SKM-1 (cell line): ENCODE results near the gene RARG.

Experiments used
- DNase-seq: peaks from one replicate; lab custom pipeline; 2025; ENCODE audit not compliant: unreplicated experiment; lab: John Stamatoyannopoulos, UW

RARG gene

DNA sequence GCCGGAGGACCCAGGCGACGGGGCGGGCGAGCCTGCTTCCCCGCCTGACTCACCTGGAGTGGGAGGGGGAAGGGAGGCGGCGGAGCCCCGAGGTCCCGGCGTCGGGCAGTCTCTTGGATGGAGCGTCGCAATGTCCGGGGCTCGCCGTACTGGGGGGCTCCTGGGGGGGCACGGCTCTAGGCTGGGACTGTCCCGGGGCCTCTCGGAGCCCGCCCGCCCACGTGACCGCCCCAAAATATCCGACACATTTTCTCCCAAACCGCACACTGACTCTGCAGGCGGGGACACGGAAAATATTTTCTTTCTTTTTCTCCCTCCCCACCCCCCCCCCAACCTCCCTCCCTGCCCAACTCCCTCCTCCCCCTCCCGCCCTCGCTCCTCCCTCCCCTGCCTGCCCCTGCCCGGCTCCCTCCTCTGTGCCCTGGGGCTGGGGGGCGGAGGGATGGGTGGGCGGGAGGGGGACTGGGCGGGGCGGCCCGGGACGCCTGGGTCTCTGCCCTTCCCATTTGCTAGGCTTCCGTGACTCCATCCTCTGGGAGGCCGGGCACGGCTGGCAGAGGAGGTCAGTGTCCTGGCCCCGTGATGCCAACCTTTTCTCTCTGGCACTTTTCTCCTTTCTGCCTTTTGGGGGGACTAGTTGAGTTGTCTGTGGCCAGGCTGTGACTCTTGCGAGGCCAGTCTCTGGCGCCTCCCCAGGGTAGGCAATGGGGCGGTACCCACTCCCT is at the start of gene RARG:
Gene RARG (minus strand): TSS at position 289 of the 725 bp plus-strand sequence. CDS start 4,664 bp downstream, outside the sequence.
- no peak for DNase-seq

DNA sequence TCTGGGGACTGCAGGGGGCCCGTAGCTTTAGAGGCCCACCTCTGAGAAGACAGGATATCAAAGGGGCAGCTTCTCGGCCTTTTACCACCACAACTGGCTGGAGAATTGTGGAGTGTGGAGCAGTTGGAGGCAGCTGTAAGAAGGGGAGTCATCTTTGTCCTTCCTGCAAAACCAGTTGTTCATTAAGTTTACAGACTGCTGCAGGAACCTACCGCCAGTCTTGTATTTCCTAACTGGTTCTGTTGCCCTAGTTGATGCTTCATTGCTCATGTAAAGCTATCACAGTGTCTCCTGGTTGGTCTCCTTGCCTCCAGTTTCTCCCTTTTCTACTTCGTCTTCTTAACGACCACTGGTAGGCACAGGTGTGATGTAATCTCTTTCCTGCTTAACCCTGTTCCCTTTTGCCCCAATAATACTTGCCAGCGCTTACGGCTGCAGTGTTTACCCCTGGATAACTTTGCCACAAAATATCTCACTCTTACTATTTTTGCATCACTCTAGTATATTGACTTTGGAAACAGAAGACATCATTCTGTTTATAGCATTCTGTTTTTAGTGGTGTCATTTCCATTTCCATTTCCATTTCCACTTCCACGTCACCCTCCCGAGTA is 48.0 kb upstream of the RARG start:
- DNase-seq: no peak

DNA sequence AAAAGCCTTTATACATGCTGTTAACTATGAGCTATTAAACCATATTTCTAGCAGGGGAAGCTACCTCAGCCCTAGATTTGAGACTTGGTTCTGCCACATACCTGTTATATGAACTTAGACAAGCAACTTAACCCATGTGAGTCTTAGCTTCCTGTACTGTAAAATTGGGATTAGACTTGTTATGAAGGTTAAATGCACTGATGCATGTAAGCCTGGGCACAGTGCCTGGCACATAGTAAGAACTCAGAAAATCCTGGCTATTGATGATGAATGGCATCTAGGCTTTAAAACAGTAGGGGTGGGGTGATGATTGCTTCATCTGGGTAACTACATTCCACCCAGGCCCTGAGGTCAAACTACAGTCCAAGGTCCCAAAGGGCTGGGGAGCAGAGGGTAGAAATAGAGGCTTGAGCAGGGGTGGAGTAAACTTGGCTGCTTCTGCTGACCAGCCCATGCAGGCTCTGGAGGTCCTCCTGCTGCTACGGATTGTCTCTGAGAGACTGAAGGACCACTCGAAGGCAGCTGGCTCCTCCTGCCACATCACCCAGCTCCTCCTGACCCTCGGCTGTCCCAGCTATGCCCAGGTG is 47.4 kb upstream of the RARG start:
- DNase-seq: no peak

DNA sequence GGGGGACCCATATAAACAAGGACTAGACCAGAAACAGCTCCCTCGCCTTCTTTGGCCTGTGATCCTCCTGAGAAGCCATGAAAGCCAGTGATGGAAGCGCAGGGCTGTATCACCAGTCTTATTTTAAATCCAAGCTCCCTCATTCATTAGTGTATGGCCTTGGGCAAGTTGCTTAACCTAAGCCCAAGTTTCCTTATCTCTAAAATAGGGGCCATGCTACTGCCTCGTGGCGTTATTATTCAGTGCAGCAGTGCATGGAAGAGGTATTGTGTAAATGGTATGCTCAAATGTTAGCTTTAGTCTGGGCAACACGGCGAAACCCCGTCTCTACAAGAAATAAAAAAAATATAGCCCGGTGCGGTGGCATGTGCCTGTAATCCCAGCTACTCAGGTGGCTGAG is 46.0 kb upstream of the RARG start:
- no peak for DNase-seq

DNA sequence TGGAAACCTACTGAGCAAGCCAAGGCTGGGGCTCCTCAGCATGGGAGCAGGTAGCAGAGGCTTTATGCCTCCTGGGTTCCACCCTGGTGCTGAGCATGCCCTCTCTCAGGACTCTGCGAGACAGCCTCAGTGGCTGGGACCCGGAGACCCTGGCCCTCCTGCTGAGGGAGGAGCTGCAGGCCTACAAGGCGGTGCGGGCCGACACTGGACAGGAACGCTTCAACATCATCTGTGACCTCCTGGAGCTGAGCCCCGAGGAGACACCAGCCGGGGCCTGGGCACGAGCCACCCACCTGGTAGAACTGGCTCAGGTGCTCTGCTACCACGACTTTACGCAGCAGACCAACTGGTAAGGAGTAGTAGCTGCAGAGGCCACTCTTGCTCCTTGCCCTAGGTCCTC is 44.5 kb upstream of the RARG start:
- DNase-seq: no peak

DNA sequence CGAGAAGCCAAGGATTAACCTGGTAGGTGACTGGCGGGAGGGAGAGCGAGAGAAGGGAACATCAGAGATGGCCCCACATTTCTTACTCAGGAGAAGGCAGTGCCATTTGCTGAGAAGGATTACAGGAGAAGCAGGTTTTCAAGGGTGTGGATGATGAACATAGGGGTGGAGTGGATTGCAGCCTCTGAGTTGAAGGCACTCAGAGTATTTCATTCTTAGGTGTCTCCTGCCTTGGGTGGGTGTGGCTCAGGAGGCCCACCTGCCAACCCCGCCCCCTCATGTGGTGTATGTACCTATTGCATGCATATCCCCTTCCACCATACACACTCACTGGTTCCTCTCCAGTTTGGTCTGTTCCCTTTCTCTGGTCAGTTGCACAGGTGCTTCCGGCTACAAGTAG is 42.4 kb upstream of the RARG start:
- DNase-seq: no peak

DNA sequence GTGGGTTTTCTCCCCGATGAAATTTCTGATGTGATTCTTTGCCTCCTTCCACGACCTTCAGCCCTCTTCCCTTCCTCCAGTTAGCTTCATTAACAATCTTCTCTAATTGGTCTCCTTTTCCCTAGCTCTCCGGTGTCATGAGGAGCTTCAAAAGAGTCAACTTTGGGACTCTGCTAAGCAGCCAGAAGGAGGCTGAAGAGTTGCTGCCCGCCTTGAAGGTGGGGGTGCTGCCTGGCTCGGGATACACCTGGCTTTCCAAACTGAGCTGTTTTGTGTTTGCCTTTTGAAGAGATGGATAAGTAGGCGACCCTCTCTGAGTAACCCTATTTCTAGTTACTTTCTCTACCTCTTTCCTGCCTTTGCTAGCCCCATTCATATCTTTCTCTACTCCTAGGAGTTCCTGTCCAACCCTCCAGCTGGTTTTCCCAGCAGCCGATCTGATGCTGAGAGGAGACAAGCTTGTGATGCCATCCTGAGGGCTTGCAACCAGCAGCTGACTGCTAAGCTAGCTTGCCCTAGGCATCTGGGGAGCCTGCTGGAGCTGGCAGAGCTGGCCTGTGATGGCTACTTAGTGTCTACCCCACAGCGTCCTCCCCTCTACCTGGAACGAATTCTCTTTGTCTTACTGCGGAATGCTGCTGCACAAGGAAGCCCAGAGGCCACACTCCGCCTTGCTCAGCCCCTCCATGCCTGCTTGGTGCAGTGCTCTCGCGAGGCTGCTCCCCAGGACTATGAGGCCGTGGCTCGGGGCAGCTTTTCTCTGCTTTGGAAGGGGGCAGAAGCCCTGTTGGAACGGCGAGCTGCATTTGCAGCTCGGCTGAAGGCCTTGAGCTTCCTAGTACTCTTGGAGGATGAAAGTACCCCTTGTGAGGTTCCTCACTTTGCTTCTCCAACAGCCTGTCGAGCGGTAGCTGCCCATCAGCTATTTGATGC is 36.9 kb upstream of the RARG start:
- DNase-seq: no peak

DNA sequence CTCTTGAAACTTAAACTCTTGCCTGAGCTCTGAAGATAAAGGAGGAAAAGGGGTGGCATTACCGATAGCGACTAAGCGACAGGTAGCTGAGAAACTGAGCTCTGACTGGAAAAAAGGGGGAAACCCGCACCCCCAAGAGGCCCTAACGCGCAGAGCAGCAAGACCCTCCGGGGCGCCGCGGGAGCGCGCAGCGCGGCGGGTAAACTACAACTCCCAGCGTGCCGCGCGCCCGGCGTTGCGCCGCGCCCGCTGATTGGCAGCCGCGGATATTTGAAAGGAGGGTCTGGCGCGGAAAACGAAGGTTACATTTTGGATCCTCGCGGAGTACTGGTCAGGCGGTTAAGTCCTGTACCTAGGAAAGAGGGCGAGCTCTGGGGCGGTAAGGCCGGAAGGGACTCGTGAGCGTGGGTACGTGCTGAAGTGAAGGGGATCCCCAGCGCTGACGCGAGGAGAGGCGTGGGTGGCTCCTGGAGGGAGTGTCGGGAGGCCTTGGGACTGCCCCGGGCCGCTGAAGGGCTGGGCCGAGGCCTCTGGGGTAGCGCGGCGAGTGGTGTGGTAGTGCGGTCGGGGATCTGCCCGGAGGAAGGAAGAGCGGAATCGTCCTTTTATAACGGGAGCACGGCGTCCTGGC is 36.1 kb upstream of the RARG start, which contains the start of gene ESPL1:
Gene ESPL1 (plus strand): TSS at position 301 of the 631 bp plus-strand sequence. CDS start 468 bp downstream, outside the sequence.
- peak; percentile 17 for DNase-seq

DNA sequence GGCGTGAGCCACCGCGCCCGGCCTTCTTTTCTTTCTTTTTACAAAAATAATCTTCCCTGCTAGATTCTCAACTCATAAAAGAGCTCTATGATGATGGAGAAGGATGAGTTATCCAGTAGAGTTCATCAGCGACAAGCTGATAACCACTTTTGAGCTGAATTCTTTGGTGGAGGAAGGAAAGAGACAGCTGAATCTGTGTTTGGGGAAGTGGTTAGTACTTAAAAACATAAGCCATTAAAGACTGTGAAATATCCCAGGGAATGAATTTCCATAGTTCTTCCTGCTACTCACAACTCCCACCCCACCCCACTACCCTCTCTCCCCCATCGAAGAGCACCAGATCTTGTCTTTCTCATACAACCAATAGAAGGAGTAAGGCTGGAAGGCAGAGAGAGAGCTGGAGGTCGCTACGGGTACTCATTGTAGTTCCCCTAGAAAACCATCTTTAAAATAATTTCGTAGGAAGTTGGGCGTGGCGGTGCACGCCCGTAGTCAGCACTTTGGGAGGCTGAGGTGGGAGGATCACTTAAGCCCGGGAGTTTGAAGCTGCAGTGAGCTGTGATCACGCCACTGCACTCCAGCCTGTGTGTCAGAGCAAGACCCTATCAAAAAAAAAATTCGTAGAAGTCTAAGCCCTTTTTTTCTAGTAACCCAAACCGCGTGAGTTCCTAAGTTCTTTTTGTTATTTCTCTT is 35.4 kb upstream of the RARG start:
- DNase-seq: no peak

DNA sequence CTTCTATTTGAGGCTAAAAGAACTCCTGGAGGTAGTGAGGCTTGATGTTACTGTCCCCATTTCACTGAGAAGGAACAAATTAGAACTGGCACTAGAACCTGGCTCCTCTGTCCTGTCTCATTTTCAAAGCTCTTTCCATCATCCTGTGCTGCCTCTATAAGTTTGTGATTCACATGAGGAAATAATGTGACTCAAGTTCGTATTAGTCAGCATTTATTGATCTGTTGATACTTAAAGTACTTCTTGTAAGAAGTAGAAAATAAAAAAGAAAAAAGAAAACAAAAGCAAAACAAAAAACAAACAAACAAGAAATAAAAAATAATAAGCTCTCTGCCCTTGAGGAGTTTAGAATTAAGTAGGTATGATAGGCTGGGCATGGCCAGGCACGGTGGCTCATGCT is 33.8 kb upstream of the RARG start:
- no peak for DNase-seq

DNA sequence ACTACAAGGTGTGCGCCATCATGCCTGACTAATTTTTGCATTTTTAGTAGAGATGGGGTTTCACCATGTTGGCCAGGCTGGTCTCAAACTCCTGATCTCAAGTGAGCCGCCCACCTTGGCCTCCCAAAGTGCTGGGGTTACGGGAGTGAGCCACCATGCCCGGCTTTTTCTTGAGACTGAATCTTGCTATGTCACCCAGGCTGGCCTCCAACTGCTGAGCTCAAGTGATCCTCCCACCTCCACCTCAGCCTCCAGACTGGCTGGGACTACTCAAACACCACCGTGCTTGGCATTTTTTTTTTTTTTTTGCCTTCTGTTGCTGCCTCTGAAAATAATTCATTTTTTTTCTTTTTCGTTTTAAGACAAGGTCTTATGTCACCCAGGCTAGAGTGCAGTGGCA is 27.9 kb upstream of the RARG start:
- DNase-seq: no peak

DNA sequence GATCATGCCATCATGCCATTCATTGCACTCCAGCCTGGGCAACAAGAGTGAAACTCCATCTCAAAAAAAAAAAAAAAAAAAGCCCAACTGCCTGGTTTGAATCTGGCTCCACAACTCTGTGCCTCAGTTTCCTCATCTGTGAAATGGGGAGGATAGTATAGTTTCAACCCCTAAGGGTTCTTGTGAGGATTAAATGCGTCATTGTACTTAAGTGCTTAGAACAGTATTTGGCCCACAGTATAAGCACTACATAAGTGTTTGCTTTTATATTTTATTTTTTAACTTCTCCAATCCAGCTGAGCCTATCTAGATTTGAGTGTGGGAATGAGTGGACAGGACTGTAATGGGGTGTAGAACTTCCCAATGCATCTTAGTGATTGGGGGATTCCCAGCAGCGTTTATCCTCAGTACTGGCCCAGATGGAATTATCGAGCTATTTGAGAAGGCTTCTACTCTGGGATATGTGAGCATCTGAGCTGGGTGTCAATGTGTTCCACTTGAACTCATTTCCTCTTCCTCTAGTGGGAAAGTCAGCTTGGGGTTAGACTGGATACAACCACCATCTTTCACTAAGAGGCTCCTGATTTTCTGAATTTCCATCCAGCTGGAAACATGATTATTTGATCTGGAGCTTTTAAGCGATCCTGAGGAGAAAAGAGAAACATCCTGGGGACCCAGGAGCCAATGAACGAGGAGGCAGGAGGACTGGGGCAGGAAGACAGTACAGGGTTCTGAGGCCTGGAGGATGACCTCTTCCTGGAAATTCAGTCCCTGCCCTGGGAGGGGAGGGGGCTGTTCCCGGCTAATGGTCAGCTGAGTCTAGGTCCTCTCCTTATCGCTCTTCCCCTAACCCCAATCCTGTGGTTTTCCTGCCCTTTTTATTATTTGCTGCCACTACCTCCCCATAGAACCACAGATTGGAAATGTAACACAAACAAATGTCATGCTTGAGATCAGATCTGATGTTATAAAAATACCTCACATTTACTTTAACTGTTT is 26.8 kb upstream of the RARG start:
- DNase-seq: no peak

DNA sequence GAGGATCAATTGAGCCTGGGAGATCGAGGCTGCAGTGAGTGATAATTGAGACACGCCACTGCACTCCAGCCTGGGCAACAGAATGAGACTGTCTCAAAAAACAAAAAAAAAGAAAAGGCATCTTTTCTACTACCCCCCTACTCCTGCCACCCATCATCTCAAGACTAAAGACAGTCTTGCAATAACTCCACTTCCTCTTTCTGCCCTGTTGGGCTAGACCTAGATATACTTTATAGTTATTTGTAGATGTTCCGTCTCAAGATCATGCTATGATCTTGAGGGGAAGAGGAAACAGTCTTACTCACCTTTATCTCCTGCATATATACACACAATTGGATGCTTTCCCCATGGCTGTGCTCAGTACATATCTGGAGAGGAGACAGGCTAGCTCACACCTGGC is 24.0 kb upstream of the RARG start:
- no peak for DNase-seq

DNA sequence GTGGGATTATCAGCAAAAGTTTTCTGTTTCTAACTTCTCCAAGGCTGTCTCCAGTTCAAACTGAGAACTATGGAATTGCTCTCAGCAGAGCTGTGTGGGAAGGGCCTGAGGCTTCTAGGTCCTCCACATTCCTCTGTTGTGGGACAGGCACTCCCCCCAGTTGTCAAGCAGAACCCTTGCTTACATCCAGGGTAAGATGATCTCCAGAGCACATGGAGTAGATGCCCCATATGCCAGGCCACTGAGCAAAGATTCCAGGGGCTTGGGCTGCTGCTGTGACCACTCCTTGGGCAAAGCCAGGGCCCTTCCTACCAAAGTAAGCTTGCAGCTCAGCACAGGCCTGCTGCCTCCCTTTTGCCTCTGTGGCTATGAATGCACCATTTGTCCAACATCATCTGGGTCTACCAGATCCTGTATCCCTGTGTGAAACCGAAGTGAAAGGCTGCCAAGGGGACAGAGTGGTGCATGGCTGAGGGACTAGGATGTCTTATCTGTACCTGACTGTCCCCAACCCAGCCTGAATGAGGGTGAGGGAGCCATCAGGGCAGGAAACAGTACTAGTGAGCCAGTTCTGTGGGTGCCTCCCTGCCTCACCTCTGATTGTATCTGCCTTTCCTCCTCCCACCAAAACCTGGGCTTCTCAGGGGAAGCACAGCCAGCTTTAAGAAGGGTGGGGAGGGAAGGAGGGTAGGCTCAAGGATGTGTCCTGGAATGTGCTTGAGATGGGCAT is 23.0 kb upstream of the RARG start:
- DNase-seq: no peak

DNA sequence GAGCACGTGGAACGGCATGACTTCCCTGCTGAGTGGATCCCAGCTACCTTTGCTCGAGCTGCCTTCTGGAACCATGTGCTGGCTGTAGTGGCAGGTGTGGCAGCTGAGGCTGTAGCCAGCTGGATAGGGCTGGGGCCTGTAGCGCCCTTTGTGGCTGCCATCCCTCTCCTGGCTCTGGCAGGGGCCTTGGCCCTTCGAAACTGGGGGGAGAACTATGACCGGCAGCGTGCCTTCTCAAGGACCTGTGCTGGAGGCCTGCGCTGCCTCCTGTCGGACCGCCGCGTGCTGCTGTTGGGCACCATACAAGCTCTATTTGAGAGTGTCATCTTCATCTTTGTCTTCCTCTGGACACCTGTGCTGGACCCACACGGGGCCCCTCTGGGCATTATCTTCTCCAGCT is 21.3 kb upstream of the RARG start:
- no peak for DNase-seq

DNA sequence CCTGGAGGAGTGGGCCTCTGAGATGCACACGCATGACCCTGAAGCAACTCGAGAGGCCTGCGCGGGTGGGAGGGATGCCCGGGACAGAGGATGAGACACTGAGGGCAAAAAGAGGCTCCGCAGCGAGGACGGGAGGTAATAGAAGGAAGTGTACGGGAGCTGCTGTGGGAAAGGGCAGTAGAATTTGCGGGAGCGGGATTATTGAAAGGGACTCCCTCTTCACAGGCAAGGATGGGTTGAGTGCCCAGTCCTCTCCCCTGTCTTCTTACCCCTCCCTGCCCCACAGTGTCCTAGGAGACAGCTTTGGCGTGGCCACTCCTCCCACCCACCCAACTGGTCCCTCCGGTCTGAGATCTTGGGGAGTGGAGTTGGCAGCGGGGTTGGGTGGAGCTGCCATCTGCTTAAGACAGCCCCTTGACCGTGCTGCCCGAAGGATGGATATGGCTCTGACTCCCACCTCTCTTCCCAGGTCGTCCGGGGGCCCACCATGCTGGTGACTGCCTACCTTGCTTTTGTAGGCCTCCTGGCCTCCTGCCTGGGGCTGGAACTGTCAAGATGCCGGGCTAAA is 20.4 kb upstream of the RARG start:
- no peak for DNase-seq

DNA sequence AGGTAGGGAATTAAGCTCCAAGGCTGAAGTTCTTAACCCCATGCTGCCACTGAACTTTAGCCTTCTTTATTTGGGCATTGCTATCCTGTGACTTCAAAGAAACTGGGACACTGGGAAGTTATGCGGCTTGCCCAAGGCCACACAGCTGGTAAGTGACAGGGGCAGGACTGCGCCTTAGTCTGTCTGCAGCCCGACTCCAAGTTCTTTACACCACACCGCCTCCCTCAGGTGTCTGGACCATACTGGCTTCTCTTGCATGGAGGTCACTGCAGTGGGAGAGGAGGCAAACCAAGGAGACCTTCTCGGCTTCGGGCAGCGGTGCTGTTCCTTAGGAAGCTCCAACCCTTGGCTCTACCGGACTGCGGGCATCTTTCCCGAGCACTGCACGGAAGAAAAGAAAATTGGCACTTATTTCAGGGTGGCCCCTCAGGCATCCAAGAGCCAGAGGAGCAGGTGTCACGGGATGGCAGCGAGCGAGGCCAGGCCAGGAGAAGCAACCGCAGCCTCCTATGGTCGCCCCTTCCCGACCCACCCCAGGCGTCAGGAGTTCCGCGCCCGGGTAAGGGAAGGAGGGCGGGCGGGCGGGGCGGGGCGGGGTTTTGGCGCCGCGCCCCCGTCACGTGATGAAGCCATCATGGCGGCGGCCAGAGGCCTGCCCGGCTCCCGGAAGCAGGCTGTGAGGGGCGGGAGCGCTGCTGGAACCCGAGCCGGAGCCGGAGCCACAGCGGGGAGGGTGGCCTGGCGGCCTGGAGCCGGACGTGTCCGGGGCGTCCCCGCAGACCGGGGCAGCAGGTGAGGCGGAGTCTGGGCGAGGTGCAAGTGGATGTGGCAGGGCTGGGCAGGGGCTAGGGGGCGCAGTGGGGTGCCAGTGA is 19.7 kb upstream of the RARG start:
- DNase-seq: no peak
